HG02763 (cell line): Measurements from ENCODE around the gene KRTAP2-3.
"Not testable (repeated sequence)": the region's sequence is repeated elsewhere in the genome, so short reads cannot be mapped to it uniquely, and the experiment has no call there.

Experiments used
- ATAC-seq: cut with Tn5 transposase; IDR thresholded peaks from one replicate; pipeline ENCODE4 v1.9.1; 2021; ENCODE audit warnings: mild to moderate bottlenecking, moderate library complexity; ENCODE audit not compliant: unreplicated experiment

Gene KRTAP2-3

DNA sequence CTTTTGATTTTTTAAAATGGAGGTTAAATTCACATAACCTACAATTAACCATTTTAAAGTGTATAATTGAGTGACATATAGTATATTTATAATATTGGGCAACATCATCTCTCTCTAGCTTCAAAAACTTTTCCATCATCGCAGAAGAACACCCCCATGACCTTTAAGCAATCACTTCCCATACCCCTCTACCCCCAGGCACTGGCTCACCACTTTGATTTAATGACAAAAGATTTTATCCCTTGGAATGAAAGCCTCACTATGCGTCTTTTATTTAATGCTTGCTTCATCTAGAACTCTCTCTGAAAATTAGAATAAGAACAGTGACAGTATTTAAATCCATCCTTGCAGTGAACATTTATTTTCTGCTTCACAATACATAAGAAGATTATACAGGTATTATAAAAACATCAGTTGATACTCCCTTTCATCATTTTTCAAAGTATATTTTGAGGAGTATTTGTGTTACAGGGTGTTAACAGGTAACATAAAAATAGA lies 22.0 kb downstream of the KRTAP2-3 start:
- no peak for ATAC-seq

DNA sequence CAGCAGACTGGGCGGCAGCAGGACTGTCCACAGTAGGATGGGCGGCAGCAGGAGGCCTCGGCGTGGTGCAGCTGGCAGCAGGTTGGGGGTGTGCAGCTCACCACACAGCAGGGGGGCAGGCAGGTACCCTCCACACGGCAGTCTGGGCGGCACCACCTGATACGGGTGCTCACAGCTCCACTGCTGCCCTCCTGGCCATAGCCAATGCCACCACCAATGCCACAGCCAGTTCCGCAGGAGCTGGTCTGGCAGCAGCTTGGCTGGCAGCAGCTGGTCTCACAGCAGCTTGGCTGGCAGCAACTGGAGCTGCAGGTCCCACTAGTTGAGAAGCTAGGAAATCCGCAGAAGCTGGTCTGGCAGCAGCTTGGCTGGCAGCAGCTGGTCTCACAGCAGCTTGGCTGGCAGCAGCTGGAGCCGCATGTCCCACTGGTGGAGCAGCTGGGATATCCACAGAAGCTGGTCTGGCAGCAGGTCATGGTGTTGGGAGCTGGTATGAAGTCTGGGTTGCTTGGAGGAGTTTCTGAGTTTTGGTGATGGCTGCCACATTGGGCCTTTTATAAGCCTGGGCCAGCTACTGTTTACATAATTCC lies 25.5 kb downstream of the KRTAP2-3 start, which contains the start of gene KRTAP1-3:
Gene KRTAP1-3 (minus strand): TSS at position 529 of the 590 bp plus-strand sequence. CDS start 53 bp downstream, at position 476.
- not testable (repeated sequence) for ATAC-seq

DNA sequence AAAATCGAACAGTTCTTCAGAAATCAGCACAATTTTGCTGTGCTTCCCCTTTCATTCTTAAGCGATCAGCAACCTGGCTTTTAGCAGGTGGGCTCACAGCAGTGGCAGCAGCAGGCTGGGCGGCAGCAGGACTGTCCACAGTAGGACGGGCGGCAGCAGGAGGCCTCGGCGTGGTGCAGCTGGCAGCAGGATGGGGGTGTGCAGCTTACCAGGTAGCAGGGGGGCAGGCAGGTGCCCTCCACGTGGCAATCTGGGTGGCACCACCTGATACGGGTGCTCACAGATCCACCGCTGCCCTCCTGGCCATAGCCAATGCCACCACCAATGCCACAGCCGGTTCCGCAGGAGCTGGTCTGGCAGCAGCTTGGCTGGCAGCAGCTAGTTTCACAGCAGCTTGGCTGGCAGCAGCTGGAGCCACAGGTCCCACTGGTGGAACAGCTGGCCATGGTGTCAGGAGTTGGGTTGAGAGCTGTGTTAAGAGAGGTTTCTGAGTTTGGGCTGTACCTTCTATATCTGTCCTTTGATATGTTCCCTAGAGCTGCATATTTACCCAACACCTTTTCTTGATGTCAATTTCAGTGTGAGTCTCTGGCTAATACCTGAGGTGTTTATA lies 30.2 kb downstream of the KRTAP2-3 start, which contains the start of gene KRTAP1-4:
Gene KRTAP1-4 (minus strand): TSS at position 563 of the 613 bp plus-strand sequence. CDS start 117 bp downstream, at position 446.
- no peak for ATAC-seq

- ATAC-seq: no peak
These were observed 33.0 kb downstream of the KRTAP2-3 start, which contains the start of gene KRTAP1-5 for GRCh38 chr17:41026715-41027471. KRTAP1-5 (minus strand) TSS chr17:41027208; CDS start chr17:41027155, 53 bp downstream.

DNA sequence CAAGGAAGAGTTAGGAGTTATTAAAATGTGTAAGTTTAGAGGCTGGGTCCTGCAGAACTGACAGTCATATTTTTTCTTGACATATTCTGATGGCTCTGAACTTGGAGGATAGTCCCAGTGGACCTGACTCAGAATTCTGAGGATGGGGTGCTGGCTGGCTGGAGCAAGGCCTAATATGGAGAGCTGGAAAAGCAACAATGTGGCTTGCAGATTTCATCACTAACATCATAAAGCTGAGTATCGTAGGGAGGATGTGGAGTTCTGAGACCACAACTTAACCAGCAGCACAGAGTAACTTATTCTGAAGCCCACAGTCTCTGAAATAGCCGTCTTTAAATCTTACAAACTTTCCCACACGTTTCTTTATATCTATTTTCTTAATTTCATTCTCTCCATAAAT lies 35.2 kb downstream of the KRTAP2-3 start:
- no peak for ATAC-seq

DNA sequence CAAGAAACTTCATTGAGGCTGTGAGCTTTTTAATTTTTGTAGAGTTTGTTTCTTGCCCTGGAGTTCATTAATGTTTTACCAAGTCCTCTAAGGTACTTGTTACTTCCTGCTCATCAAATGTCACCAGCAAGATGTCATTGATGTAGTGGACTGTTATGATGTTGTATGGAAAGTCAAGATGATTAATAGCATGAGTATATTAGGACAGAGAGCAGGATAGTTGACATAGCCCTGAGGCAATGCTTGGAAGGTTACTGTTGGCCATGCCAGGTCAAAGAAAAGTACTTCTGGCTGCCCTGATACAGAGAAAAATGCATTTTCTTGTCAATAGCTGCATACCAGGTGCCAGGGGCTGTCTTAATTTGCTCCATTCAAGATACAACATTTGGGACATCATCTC lies 39.6 kb downstream of the KRTAP2-3 start:
- no peak for ATAC-seq

DNA sequence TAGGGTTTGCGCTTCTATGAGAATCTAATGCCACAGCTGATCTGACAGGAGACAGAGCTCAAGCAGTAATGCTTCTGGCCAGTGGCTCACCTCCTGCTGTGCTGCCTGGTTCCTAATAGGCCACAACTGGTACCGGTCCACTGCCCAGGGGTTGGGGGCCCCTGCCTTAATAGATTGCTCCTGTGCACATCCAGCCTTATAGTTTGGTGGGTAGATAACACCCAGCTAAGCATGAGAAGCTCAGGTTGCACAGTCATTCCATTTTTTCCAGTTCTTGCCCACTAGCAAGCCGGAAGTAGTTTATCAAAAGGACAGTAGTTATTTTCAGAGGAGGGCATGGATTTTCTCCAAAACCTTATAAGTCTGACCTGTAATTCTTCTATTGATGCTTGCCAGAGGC lies 40.5 kb downstream of the KRTAP2-3 start:
- ATAC-seq: no peak

- no peak for ATAC-seq
These were observed 41.4 kb downstream of the KRTAP2-3 start for GRCh38 chr17:41018541-41018940.

DNA sequence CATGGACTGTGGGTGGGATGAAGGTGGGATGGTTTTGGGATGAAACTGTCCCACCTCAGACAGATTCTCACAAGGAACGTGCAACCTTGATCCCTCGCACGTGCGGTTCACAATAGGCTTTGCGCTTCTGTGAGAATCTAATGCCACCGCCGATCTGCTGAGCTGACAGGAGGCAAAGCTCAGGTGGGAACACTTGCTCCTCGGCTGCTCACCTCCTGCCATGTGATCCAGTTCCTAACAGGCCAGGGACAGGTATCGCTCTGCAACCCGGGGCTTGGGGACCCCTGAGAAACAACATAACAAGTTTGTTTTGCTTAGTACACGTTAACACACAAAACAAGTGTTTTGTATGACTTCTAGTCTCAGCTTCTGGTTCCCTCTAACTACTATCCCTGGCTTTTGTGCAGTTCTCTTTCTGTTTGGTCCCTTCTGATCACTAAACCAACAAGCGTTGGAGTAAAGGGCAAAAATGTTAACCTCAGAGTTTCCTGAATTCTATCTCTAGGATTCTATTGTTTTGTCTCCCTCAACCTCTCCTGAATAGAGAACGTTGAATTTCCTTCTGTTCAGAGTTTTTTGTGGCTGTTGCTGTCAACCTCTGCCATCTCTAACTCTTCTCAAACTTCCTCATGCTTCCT lies 43.2 kb downstream of the KRTAP2-3 start:
- ATAC-seq: no peak

DNA sequence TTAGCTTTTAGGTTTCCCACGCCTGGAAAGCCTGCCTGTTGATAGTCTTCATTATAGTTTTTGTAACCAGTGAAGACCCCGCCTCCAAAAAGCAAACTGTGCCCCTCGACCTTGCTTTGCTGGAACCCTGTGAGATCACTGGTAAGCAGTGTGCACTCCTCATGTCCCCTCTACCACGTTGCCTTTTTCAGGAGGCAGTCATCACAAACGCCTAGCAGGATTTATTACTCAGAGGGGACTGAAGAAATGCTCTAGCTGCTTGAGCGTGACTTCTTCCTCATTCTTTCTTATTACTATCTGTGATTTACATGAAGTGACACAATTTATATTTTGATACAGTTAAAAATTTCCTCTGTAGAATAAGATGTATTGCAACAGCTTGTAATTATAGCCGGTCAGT lies 44.5 kb downstream of the KRTAP2-3 start:
- ATAC-seq: no peak

DNA sequence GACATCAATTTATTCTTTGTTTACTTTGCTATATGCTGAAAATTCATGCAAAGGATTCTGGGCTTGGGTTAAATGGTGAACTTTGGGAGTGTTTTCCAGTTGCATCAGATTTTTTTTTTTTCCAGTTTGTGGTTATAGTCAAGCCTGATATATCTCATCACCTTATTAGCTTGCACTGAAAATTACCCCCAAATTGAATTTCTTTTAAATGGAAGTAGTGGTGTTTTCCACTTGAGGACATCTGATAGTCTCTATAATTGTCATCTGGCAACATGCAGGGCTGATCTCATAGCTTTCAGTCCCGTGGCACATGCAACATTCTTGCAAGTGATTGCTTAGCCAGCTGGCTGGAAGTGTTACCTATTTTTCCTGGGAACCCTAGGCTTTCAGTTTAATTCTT lies 46.3 kb downstream of the KRTAP2-3 start:
- ATAC-seq: no peak

DNA sequence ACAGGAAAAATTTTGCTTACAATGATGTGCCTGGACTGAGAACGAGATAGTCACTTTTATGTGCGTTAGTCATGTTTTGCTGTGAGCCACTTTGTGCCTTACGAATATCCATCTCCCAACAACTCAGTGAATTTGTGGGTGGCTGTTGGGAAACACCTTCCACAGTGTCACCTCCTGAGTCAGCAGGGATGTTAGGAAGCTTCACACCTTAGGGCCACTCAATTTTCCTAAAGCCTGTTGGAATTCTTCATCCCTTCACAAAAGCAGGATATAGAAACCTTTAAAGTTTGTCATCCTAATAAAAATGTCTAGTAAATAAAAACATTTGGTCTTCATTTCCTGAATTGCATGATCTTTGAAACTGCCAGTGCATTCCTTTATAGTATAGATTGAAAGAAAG lies 46.7 kb downstream of the KRTAP2-3 start:
- ATAC-seq: no peak

DNA sequence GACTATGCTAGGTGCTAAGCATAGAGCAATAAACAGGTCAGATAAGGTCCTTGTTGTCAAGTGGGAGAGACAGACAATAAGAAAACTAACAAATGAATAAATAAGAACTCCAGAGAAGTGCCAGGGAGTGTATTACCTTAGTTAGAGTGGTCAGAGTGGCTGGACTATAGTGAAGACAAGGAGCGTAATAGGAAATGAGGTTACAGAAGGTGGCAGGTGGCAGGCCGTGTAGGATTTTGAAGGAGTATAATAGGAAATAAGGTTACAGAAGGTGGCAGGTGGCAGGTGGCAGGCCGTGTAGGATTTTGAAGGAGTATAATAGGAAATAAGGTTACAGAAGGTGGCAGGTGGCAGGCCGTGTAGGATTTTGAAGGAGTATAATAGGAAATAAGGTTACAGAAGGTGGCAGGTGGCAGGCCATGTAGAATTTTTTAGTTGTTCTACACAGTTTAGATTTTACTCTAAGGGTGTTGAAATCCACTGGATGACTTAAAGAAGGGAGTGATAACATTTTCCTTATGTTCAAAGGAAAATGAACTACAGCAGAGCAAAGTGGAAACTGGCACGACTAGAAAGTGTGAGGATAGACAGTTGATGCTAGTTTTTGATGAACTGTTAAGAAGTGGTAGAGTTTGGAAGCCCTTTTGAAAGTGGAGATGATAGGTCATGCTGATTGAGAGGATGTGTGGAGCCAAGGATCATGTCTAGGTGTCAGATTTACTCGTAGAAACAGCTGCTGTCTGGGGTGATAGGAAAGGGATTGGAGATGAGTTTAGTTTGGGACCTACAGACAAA lies 47.4 kb downstream of the KRTAP2-3 start:
- ATAC-seq: no peak

DNA sequence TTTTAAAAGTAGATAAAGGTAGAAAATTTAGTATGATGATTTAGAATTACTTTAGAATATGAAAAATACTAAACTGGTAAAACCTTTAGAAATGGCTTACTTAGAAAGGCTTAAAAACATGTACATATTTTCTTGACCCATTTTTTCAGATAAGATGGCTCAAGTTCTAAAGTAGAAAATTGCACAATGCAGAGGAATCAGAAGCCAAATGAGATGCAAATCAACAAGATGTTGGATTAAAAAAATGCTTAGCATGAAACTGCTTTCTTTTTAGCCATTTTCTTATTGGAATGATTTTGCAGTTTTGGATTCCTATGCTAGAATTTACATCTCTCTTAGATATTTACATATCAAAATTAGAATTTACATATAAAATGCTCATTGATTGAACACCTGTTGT lies 49.5 kb downstream of the KRTAP2-3 start:
- ATAC-seq: no peak

DNA sequence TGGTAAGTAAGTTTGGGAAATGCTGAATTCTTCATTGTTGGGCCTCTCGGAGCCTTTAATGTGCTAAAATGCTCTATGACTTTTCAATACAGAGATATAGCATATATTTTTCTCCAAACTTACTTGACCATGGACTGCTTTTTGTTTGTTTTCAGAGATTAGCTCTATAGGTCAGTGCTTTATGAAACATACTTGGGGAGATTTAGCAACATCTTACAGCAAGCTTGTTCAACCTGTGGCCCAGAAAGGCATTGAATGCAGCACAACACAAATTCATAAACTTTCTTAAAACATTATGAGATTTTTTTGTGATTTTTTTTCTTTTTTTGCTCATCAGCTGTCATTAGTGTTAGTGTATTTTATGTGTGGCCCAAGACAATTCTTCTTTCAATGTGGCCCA lies 50.0 kb downstream of the KRTAP2-3 start:
- no peak for ATAC-seq

DNA sequence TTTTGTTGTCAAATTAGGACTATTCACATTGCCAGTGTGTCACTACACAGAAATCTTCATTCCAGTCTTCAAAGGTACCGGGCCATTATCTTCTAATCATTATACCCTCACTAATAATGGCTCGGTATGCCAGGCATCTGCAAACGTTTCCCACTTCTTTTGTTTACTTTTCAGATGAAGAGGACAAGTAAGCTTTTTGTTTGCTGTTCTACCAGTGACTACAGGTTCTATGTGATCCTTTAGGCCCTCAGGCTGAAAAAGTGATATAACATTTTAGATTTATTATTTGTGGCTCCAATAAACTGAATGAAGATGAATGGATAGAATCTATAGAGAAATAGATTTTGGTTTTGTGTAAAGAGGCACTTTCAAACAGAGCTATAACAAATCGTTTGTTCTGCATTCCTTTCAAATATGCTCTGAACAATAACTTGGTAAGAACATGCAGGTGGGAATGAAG lies 50.6 kb downstream of the KRTAP2-3 start:
- no peak for ATAC-seq
